ENCODE results near the gene EOLA1. TPM values are rescaled to one million over a fixed set of nuclear protein-coding genes. Genes with fewer than 3 reads are reported as not detected.
"Not testable (repeated sequence)": the region's sequence is repeated elsewhere in the genome, so short reads cannot be mapped to it uniquely, and the experiment has no call there.

The EOLA1 gene
- total and polyA plus RNA-seq, 2 donors (not counting 1 experiment from before 2014, with no cell fraction given): 13.5 to 14.1 TPM

GRCh38 chrX:149516604-149517003, 24.2 kb upstream of the EOLA1 start:
- TF ChIP-seq CTCF (conservative IDR thresholded peaks at IDR 0.05 in 1 of 2, IDR thresholded peaks at IDR 0.05 in 1 of 2; ENCODE audit: low read depth in 1 of 2, low read length in 2 of 2): no peak
- no peak for TF ChIP-seq EZH2 (IDR thresholded peaks at IDR 0.05; ENCODE audit: low read length, missing control alignments)
- H3K27me3 ChIP-seq (ENCODE audit: control insufficient read depth, insufficient read depth, low read length): no peaks in the 10 kb centered on the region
- H2AFZ ChIP-seq (ENCODE audit: low read length): no peak overlapping the region
- no peaks in the 10 kb centered on the region for H3K9me3 ChIP-seq (ENCODE audit: control insufficient read depth, insufficient read depth, low read depth, low read length)
- H4K20me1 ChIP-seq (ENCODE audit: control insufficient read depth, extremely low read depth, insufficient read depth, low read length): no peaks in the 10 kb centered on the region
- H3K79me2 ChIP-seq (ENCODE audit: control insufficient read depth, insufficient read depth, low read length): no peaks in the 10 kb centered on the region
- no peak overlapping the region for H3K4me2 ChIP-seq (ENCODE audit: extremely low read depth, insufficient read depth, low read length)
- no peaks in the 10 kb centered on the region for H3K4me1 ChIP-seq (ENCODE audit: control insufficient read depth, extremely low read depth, insufficient read depth, low read length)
- H3K36me3 ChIP-seq (ENCODE audit: control insufficient read depth, insufficient read depth, low read length): no peaks in the 10 kb centered on the region
- no peak overlapping the region for H3K9ac ChIP-seq (ENCODE audit: insufficient read depth, low read length)
- no peak overlapping the region for H3K4me3 ChIP-seq (replicated peaks in 1 of 4; ENCODE audit: control extremely low read depth in 1 of 4, insufficient read depth in 1 of 4, low read depth in 3 of 4, low read length in 4 of 4)
- DNase-seq (ENCODE audit: low read depth in 2 of 2): no peak
- H3K27ac ChIP-seq (ENCODE audit: insufficient read depth, low read length): no peak overlapping the region

- DNase-seq (ENCODE audit: low read depth in 2 of 2): no peak
- H3K4me1 ChIP-seq (ENCODE audit: control insufficient read depth, extremely low read depth, insufficient read depth, low read length): no peaks in the 10 kb centered on the region
- no peak overlapping the region for H3K4me3 ChIP-seq (replicated peaks in 1 of 4; ENCODE audit: control extremely low read depth in 1 of 4, insufficient read depth in 1 of 4, low read depth in 3 of 4, low read length in 4 of 4)
- H3K4me2 ChIP-seq (ENCODE audit: extremely low read depth, insufficient read depth, low read length): no peak overlapping the region
- no peak overlapping the region for H3K27ac ChIP-seq (ENCODE audit: insufficient read depth, low read length)
- no peaks in the 10 kb centered on the region for H4K20me1 ChIP-seq (ENCODE audit: control insufficient read depth, extremely low read depth, insufficient read depth, low read length)
- no peaks in the 10 kb centered on the region for H3K27me3 ChIP-seq (ENCODE audit: control insufficient read depth, insufficient read depth, low read length)
- no peak overlapping the region for H2AFZ ChIP-seq (ENCODE audit: low read length)
- H3K36me3 ChIP-seq (ENCODE audit: control insufficient read depth, insufficient read depth, low read length): no peaks in the 10 kb centered on the region
- H3K9me3 ChIP-seq (ENCODE audit: control insufficient read depth, insufficient read depth, low read depth, low read length): no peaks in the 10 kb centered on the region
- no peak overlapping the region for H3K9ac ChIP-seq (ENCODE audit: insufficient read depth, low read length)
- H3K79me2 ChIP-seq (ENCODE audit: control insufficient read depth, insufficient read depth, low read length): no peaks in the 10 kb centered on the region
- TF ChIP-seq EZH2 (IDR thresholded peaks at IDR 0.05; ENCODE audit: low read length, missing control alignments) (no peak), CTCF (conservative IDR thresholded peaks at IDR 0.05 in 1 of 2, IDR thresholded peaks at IDR 0.05 in 1 of 2; ENCODE audit: low read depth in 1 of 2, low read length in 2 of 2) (no peak)
These were observed 23.5 kb upstream of the EOLA1 start for GRCh38 chrX:149517308-149517707.

GRCh38 chrX:149518236-149518635, 22.6 kb upstream of the EOLA1 start:
- H3K4me3 ChIP-seq (replicated peaks in 1 of 4; ENCODE audit: control extremely low read depth in 1 of 4, insufficient read depth in 1 of 4, low read depth in 3 of 4, low read length in 4 of 4): no peak overlapping the region
- no peaks in the 10 kb centered on the region for H4K20me1 ChIP-seq (ENCODE audit: control insufficient read depth, extremely low read depth, insufficient read depth, low read length)
- H3K9ac ChIP-seq (ENCODE audit: insufficient read depth, low read length): no peak overlapping the region
- no peak overlapping the region for H3K27ac ChIP-seq (ENCODE audit: insufficient read depth, low read length)
- no peaks in the 10 kb centered on the region for H3K4me1 ChIP-seq (ENCODE audit: control insufficient read depth, extremely low read depth, insufficient read depth, low read length)
- no peaks in the 10 kb centered on the region for H3K27me3 ChIP-seq (ENCODE audit: control insufficient read depth, insufficient read depth, low read length)
- H2AFZ ChIP-seq (ENCODE audit: low read length): no peak overlapping the region
- no peak for TF ChIP-seq CTCF (conservative IDR thresholded peaks at IDR 0.05 in 1 of 2, IDR thresholded peaks at IDR 0.05 in 1 of 2; ENCODE audit: low read depth in 1 of 2, low read length in 2 of 2)
- TF ChIP-seq EZH2 (IDR thresholded peaks at IDR 0.05; ENCODE audit: low read length, missing control alignments): no peak
- no peaks in the 10 kb centered on the region for H3K36me3 ChIP-seq (ENCODE audit: control insufficient read depth, insufficient read depth, low read length)
- no peaks in the 10 kb centered on the region for H3K9me3 ChIP-seq (ENCODE audit: control insufficient read depth, insufficient read depth, low read depth, low read length)
- no peak for DNase-seq (ENCODE audit: low read depth in 2 of 2)
- H3K4me2 ChIP-seq (ENCODE audit: extremely low read depth, insufficient read depth, low read length): no peak overlapping the region
- H3K79me2 ChIP-seq (ENCODE audit: control insufficient read depth, insufficient read depth, low read length): no peaks in the 10 kb centered on the region

- H3K9me3 ChIP-seq (ENCODE audit: control insufficient read depth, insufficient read depth, low read depth, low read length); H3K4me2 ChIP-seq (ENCODE audit: extremely low read depth, insufficient read depth, low read length); H3K79me2 ChIP-seq (ENCODE audit: control insufficient read depth, insufficient read depth, low read length); H3K27me3 ChIP-seq (ENCODE audit: control insufficient read depth, insufficient read depth, low read length); H3K27ac ChIP-seq (ENCODE audit: insufficient read depth, low read length); H3K4me3 ChIP-seq (replicated peaks in 1 of 4; ENCODE audit: control extremely low read depth in 1 of 4, insufficient read depth in 1 of 4, low read depth in 3 of 4, low read length in 4 of 4); H4K20me1 ChIP-seq (ENCODE audit: control insufficient read depth, extremely low read depth, insufficient read depth, low read length); H2AFZ ChIP-seq (ENCODE audit: low read length); H3K9ac ChIP-seq (ENCODE audit: insufficient read depth, low read length); H3K36me3 ChIP-seq (ENCODE audit: control insufficient read depth, insufficient read depth, low read length); H3K4me1 ChIP-seq (ENCODE audit: control insufficient read depth, extremely low read depth, insufficient read depth, low read length): not testable (repeated sequence)
- DNase-seq (ENCODE audit: low read depth in 2 of 2): peak in 1 of 2 donors; percentile 41
These were observed 20.1 kb upstream of the EOLA1 start for GRCh38 chrX:149520636-149521277.
